ENCODE measurements around the gene PLEKHH1. TPM values are rescaled to one million over a fixed set of nuclear protein-coding genes. Genes with fewer than 3 reads are reported as not detected.
"Not testable (repeated sequence)": the region's sequence is repeated elsewhere in the genome, so short reads cannot be mapped to it uniquely, and the experiment has no call there.

PLEKHH1 gene
- total and polyA plus RNA-seq, 4 experiments from 2014 or later: 0.22 to 1.1 (median 0.41) TPM; not detected in 1

DNA sequence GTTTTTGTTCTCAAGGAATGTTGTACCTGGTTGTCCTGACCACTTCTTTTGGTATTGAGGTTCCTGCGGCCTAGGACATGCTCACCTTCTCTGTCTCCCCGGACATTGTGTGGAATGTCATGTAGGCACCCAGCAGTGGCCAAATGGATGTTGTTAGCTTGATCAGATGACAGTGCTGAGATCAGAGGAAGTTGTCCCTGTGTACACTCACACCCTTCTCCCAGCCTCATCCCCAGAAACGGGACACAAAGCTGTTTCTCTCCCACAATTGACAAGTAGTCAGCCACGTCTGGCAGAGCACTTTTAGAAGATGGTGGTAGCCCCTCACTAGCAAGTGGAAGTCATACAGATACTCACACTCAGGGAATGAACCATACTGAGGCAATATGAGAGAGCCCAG, 3.0 kb downstream of the PLEKHH1 start:
- Histone ChIP-seq H3K27me3 (ENCODE audit: insufficient read depth, low read length) (peaks cover 11% of the 10 kb centered on the region), H3K36me3 (ENCODE audit: insufficient read depth, low read length) (no peaks in the 10 kb centered on the region), H3K9me3 (ENCODE audit: control insufficient read depth in 1 of 2, low read length in 2 of 2) (no peaks in the 10 kb centered on the region), H3K4me1 (ENCODE audit: insufficient read depth, low read length) (peaks cover 10% of the 10 kb centered on the region), H3K4me3 (ENCODE audit: low read length in 2 of 2) (no peak overlapping the region), H3K27ac (ENCODE audit: low read depth, low read length) (no peak overlapping the region)
- peaks cover 16 to 27% of the 10 kb centered on the region in 2 donors for H3K27me3 Mint-ChIP-seq
- H3K4me3 Mint-ChIP-seq: no peak overlapping the region
- no peaks in the 10 kb centered on the region for H3K36me3 Mint-ChIP-seq
- H3K4me1 Mint-ChIP-seq: peaks cover 1 to 6% (median 4%) of the 10 kb centered on the region in 4 donors
- no peak for DNase-seq
- intact Hi-C loops (cut with micrococcal nuclease): no loop called here
- ChIA-PET CTCF (ENCODE audit: partially characterized antibody) (interaction anchor here (6.8 kb wide), 1 partner anchor 10 kb away, joined by 35 read pairs; no protein-coding TSS in a partner anchor), POLR2A (ENCODE audit: partially characterized antibody) (no interaction called here)
- no peaks in the 10 kb centered on the region for H3K9me3 Mint-ChIP-seq
- H3K27ac Mint-ChIP-seq: no peak overlapping the region

DNA sequence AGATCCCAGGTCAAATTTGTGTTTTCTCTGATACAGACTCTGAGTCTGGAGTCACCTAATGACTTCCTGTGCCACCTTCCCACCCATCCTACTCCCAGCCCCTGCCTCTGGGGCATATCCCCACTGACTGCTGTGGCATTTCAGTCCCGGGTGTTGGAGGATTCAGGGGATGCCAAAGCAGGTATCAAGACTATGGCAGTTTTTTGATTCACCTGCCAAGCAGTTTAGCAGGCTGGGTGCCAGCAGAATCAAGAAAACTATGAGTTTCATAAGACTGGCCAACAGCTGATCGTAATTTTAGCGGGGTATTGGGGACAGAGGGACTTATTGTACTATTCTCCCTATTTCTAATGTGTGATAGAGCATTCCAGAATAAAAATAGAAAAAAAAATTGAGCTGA, 4.6 kb downstream of the PLEKHH1 start:
- Histone ChIP-seq H3K9me3 (ENCODE audit: control insufficient read depth in 1 of 2, low read length in 2 of 2) (no peaks in the 10 kb centered on the region), H3K36me3 (ENCODE audit: insufficient read depth, low read length) (no peaks in the 10 kb centered on the region), H3K4me3 (ENCODE audit: low read length in 2 of 2) (no peak overlapping the region), H3K27me3 (ENCODE audit: insufficient read depth, low read length) (peaks cover 8% of the 10 kb centered on the region), H3K4me1 (ENCODE audit: insufficient read depth, low read length) (peaks cover 6% of the 10 kb centered on the region), H3K27ac (ENCODE audit: low read depth, low read length) (no peak overlapping the region)
- POLR2A ChIA-PET (ENCODE audit: partially characterized antibody): no interaction called here
- H3K9me3 Mint-ChIP-seq: no peaks in the 10 kb centered on the region
- H3K4me1 Mint-ChIP-seq: peaks cover 1 to 12% (median 5%) of the 10 kb centered on the region in 4 donors
- peaks cover 13 to 33% of the 10 kb centered on the region in 2 donors for H3K27me3 Mint-ChIP-seq
- CTCF ChIA-PET (ENCODE audit: partially characterized antibody): interaction anchor here (1.6 to 6.8 kb wide), 3 partner anchors 12 to 109 kb away, joined by 7 to 35 read pairs (median 8); no protein-coding TSS in a partner anchor
- no peak for DNase-seq
- intact Hi-C loops (cut with micrococcal nuclease): no loop called here
- no peak overlapping the region for H3K4me3 Mint-ChIP-seq
- H3K36me3 Mint-ChIP-seq: no peaks in the 10 kb centered on the region
- H3K27ac Mint-ChIP-seq: no peak overlapping the region

DNA sequence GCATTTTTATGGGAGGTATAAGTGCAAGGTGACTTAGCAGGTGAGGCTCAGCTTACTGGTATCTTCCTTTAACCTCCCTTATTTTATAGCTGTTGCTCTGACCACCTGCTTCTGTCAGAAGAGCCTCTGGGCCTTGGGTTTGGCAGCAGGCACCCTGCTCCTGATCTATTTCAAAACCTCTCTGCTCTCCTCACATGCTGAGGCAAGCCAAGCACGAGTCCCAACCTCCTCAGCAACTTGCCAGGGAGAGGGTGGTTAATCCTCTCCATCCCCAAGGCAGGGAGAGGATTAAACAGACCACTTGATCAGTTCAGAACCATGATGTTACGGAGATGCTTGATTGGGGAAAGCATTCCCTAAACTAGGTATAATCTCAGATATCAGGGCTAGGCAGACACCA, 5.4 kb downstream of the PLEKHH1 start:
- H3K4me3 Mint-ChIP-seq: no peak overlapping the region
- Histone ChIP-seq H3K9me3 (ENCODE audit: control insufficient read depth in 1 of 2, low read length in 2 of 2) (no peaks in the 10 kb centered on the region), H3K4me1 (ENCODE audit: insufficient read depth, low read length) (peaks cover 4% of the 10 kb centered on the region), H3K36me3 (ENCODE audit: insufficient read depth, low read length) (no peaks in the 10 kb centered on the region), H3K27me3 (ENCODE audit: insufficient read depth, low read length) (peaks cover 12% of the 10 kb centered on the region), H3K27ac (ENCODE audit: low read depth, low read length) (no peak overlapping the region), H3K4me3 (ENCODE audit: low read length in 2 of 2) (no peak overlapping the region)
- peaks cover 1 to 12% (median 5%) of the 10 kb centered on the region in 4 donors for H3K4me1 Mint-ChIP-seq
- H3K9me3 Mint-ChIP-seq: peaks cover 0 to under 1% (median 0%) of the 10 kb centered on the region in 8 donors
- POLR2A ChIA-PET (ENCODE audit: partially characterized antibody): no interaction called here
- intact Hi-C loops (cut with micrococcal nuclease): no loop called here
- no peak for DNase-seq
- H3K27ac Mint-ChIP-seq: no peak overlapping the region
- H3K36me3 Mint-ChIP-seq: no peaks in the 10 kb centered on the region
- CTCF ChIA-PET (ENCODE audit: partially characterized antibody): interaction anchor here (1.6 to 6.8 kb wide), 3 partner anchors 12 to 110 kb away, joined by 7 to 35 read pairs (median 8); no protein-coding TSS in a partner anchor
- peaks cover 17 to 38% of the 10 kb centered on the region in 2 donors for H3K27me3 Mint-ChIP-seq

GRCh38 chr14:67539116-67539515, 6.0 kb downstream of the PLEKHH1 start:
- ChIA-PET POLR2A (ENCODE audit: partially characterized antibody) (no interaction called here), CTCF (ENCODE audit: partially characterized antibody) (interaction anchor here (0.7 to 6.8 kb wide), 4 partner anchors 13 to 165 kb away, joined by 3 to 35 read pairs (median 6); no protein-coding TSS in a partner anchor)
- Histone ChIP-seq H3K4me3 (ENCODE audit: low read length in 2 of 2) (no peak overlapping the region), H3K27me3 (ENCODE audit: insufficient read depth, low read length) (peaks cover 6% of the 10 kb centered on the region), H3K27ac (ENCODE audit: low read depth, low read length) (no peak overlapping the region), H3K36me3 (ENCODE audit: insufficient read depth, low read length) (no peaks in the 10 kb centered on the region), H3K9me3 (ENCODE audit: control insufficient read depth in 1 of 2, low read length in 2 of 2) (no peaks in the 10 kb centered on the region), H3K4me1 (ENCODE audit: insufficient read depth, low read length) (no peaks in the 10 kb centered on the region)
- Mint-ChIP-seq H3K4me3 (no peak overlapping the region), H3K27ac (no peak overlapping the region), H3K4me1 (peaks cover 0 to 7% (median 4%) of the 10 kb centered on the region in 4 donors), H3K27me3 (peaks cover 15 to 39% of the 10 kb centered on the region in 2 donors), H3K36me3 (no peaks in the 10 kb centered on the region), H3K9me3 (peaks cover 0 to 2% (median 0%) of the 10 kb centered on the region in 8 donors)
- no peak for DNase-seq
- intact Hi-C loops (cut with micrococcal nuclease): no loop called here

GRCh38 chr14:67541448-67542387, 8.6 kb downstream of the PLEKHH1 start:
- DNase-seq: no peak
- H3K4me1 Mint-ChIP-seq: peaks cover 0 to 7% (median 4%) of the 10 kb centered on the region in 4 donors
- H3K27me3 ChIP-seq (ENCODE audit: insufficient read depth, low read length): peaks cover 5% of the 10 kb centered on the region
- H3K36me3 ChIP-seq (ENCODE audit: insufficient read depth, low read length): no peaks in the 10 kb centered on the region
- ChIA-PET POLR2A (ENCODE audit: partially characterized antibody) (interaction anchor here (1.2 kb wide), 1 partner anchor 54 kb away, joined by 3 read pairs; the partner anchor contains the start of gene TMEM229B), CTCF (ENCODE audit: partially characterized antibody) (interaction anchor here (1.1 to 1.9 kb wide), 7 partner anchors 9 to 114 kb away, joined by 3 to 6 read pairs (median 4); no protein-coding TSS in a partner anchor)
- no peaks in the 10 kb centered on the region for H3K36me3 Mint-ChIP-seq
- peak overlapping the region in 3 of 7 donors; percentile 32 to 81 (median 63) for H3K27ac Mint-ChIP-seq
- H3K27me3 Mint-ChIP-seq: peaks cover 14 to 26% of the 10 kb centered on the region in 2 donors
- intact Hi-C loops (cut with micrococcal nuclease): no loop called here
- H3K4me1 ChIP-seq (ENCODE audit: insufficient read depth, low read length): no peaks in the 10 kb centered on the region
- H3K9me3 ChIP-seq (ENCODE audit: control insufficient read depth in 1 of 2, low read length in 2 of 2): no peaks in the 10 kb centered on the region
- H3K4me3 ChIP-seq (ENCODE audit: low read length in 2 of 2): no peak overlapping the region
- peaks cover 0 to 12% (median 5%) of the 10 kb centered on the region in 8 donors for H3K9me3 Mint-ChIP-seq
- peak overlapping the region; percentile 36 to 82 (median 70) for H3K4me3 Mint-ChIP-seq
- no peak overlapping the region for H3K27ac ChIP-seq (ENCODE audit: low read depth, low read length)

DNA sequence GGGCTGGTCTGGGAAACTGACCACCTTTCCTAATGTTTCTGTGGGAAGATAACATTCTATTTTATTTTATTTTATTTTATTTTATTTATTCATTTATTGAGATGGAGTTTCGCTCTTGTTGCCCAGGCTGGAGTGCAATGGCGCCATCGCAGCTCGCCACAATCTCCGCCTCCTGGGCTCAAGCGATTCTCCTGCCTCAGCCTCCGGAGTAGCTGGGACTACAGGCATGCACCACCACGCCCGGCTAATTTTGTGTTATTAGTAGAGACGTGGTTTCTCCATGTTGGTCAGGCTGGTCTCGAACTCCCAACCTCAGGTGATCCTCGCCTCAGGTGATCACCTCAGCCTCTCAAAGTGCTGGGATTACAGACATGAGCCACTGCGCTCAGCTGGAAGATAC, 9.5 kb downstream of the PLEKHH1 start:
- H3K4me3 Mint-ChIP-seq; intact Hi-C loops (cut with micrococcal nuclease); H3K4me1 ChIP-seq (ENCODE audit: insufficient read depth, low read length); H3K27me3 ChIP-seq (ENCODE audit: insufficient read depth, low read length); H3K27ac ChIP-seq (ENCODE audit: low read depth, low read length); POLR2A ChIA-PET (ENCODE audit: partially characterized antibody); H3K9me3 ChIP-seq (ENCODE audit: control insufficient read depth in 1 of 2, low read length in 2 of 2); H3K4me1 Mint-ChIP-seq; H3K4me3 ChIP-seq (ENCODE audit: low read length in 2 of 2); H3K36me3 Mint-ChIP-seq; H3K27ac Mint-ChIP-seq; DNase-seq; H3K36me3 ChIP-seq (ENCODE audit: insufficient read depth, low read length): not testable (repeated sequence)
- peaks cover 15 to 26% of the 10 kb centered on the region in 2 donors for H3K27me3 Mint-ChIP-seq
- CTCF ChIA-PET (ENCODE audit: partially characterized antibody): interaction anchor here (1.1 to 1.9 kb wide), 4 partner anchors 8 to 115 kb away, joined by 4 to 6 read pairs (median 4); no protein-coding TSS in a partner anchor
- H3K9me3 Mint-ChIP-seq: peaks cover 0 to 12% (median 5%) of the 10 kb centered on the region in 8 donors

DNA sequence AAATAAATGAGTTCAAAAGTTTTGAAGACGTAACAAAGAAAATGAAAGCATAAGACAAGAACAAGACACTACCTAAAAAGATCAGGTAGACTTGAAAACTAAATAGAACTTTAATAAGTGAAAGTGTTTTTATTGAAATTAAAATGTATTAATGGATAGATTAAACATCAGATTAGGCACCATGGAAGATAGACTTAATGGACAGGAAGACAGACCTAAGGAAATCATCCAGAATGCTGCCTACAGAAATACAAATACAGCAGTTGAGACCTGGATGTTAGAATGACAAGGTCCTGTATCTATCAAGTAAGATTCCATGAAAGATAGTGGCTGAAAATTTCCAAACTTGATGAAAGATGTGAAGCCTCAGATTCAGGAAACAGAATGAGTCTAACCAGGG, 11.5 kb downstream of the PLEKHH1 start:
- ChIA-PET POLR2A (ENCODE audit: partially characterized antibody) (no interaction called here), CTCF (ENCODE audit: partially characterized antibody) (no interaction called here)
- Mint-ChIP-seq H3K36me3 (no peaks in the 10 kb centered on the region), H3K4me3 (no peak overlapping the region), H3K27ac (no peak overlapping the region), H3K27me3 (peaks cover 14 to 25% of the 10 kb centered on the region in 2 donors), H3K9me3 (peaks cover 0 to 12% (median 5%) of the 10 kb centered on the region in 8 donors), H3K4me1 (peaks cover 0 to 7% (median 4%) of the 10 kb centered on the region in 4 donors)
- intact Hi-C loops (cut with micrococcal nuclease): no loop called here
- Histone ChIP-seq H3K27ac (ENCODE audit: low read depth, low read length) (no peak overlapping the region), H3K36me3 (ENCODE audit: insufficient read depth, low read length) (no peaks in the 10 kb centered on the region), H3K4me1 (ENCODE audit: insufficient read depth, low read length) (no peaks in the 10 kb centered on the region), H3K4me3 (ENCODE audit: low read length in 2 of 2) (no peak overlapping the region), H3K27me3 (ENCODE audit: insufficient read depth, low read length) (peaks cover 5% of the 10 kb centered on the region), H3K9me3 (ENCODE audit: control insufficient read depth in 1 of 2, low read length in 2 of 2) (no peaks in the 10 kb centered on the region)
- no peak for DNase-seq
